Ovary (tissue), 9 donors: ENCODE data around the gene ZNF793. TPM values are rescaled to one million over a fixed set of nuclear protein-coding genes. Genes with fewer than 3 reads are reported as not detected.

Source experiments
- DNase-seq, 5 donors: peaks; one replicate each; pipeline ENCODE4 v3.0.0-alpha.2; 2019 to 2020
- H3K27ac ChIP-seq, 2 donors: fragments of 200-600 bp; one replicate each; pipeline versions ENCODE4 v1.5.1 to v1.8.0; 2019 to 2022
- H3K27me3 ChIP-seq: fragments of 200-600 bp; one replicate; pipeline ENCODE4 v1.8.0; 2022
- H3K36me3 ChIP-seq: fragments of 200-600 bp; sonication (generic); one replicate; pipeline ENCODE4 v1.5.1; 2019
- H3K4me1 ChIP-seq: one replicate; pipeline ENCODE4 v1.8.1; 2013; ENCODE audit warnings: mild to moderate bottlenecking, moderate library complexity; ENCODE audit not compliant: insufficient read depth
- H3K4me3 ChIP-seq: fragments of 200-600 bp; sonication (generic); one replicate; pipeline ENCODE4 v1.5.1; 2017
- H3K9me3 ChIP-seq, 2 donors: fragments of 200-600 bp in 1 of 2; sonication (generic) in 1 of 2; one replicate each; pipeline versions ENCODE4 v1.5.1 to v1.8.1; 2013 to 2019; ENCODE audit warnings: mild to moderate bottlenecking in 1 of 2, moderate library complexity in 1 of 2
- CTCF ChIP-seq, 3 donors: fragments of 450-650 bp in 2 of 3; fragments of 200-600 bp in 1 of 3; IDR thresholded peaks; one replicate each; pipeline versions ENCODE4 v1.5.1 to v1.8.0; 2016 to 2022; ENCODE audit warnings: antibody characterized with exemption in 3 of 3, mild to moderate bottlenecking in 1 of 3
- EP300 ChIP-seq: sonication (generic); formaldehyde crosslinking; IDR thresholded peaks from one replicate; pipeline ENCODE4 v1.6.1; 2017; ENCODE audit warnings: antibody characterized with exemption
- POLR2A ChIP-seq: fragments of 450-650 bp; IDR thresholded peaks from one replicate; pipeline ENCODE4 v1.6.1; 2017; ENCODE audit warnings: antibody characterized with exemption, mild to moderate bottlenecking, moderate library complexity
- WGBS, 3 donors: extraction: QIAGEN DNeasy Blood & Tissue Kit in 1 of 3; methylation state at CpG; one replicate each; pipeline versions ENCODE4 v1.1.5 to v1.1.7; 2013 to 2017; 5-methylcytosine and 5-hydroxymethylcytosine counted together
- intact Hi-C, 4 donors: fragments of 100-400 bp; cut with DNase I; formaldehyde crosslinking; loops; one replicate each; pipeline versions ENCODE4 v1.11.0 to v1.15.1; 2022 to 2023
- polyA plus RNA-seq, 2 donors: library from polyadenylated mRNA; stranded (reverse); fragments of 200-250 nt in 1 of 2; fragments of 350-450 nt in 1 of 2; fragmentation: Illumina TruSeq in 1 of 2; extraction: RNeasy Lipid Tissue Mini Kit (QIAGEN cat#74804) in 1 of 2; gene quantifications; one replicate each; pipeline ENCODE4 v1.2.3, GENCODE V29; 2013 to 2014
- total RNA-seq, 7 donors: library from RNA; depleted of rRNA in 2 of 7; stranded (reverse); fragments of >200 nt in 2 of 7; fragmentation: NEBNext Ultra II Directional in 3 of 7; extraction: Animal tissue kit (Norgen Biotek cat#: 25700) in 3 of 7; gene quantifications; one replicate each; pipeline versions ENCODE4 v1.1.0 to v1.2.4, GENCODE V29; 2016 to 2023
- donor health status: DM: no; HTN: no; CAD: no; lungs with moderate emphysema.
- donor health status: DM: no; HTN: no; CAD: no.
- donor health status: Bipolar disorder and iron deficiency.
- donor health status: DM: yes; HTN: yes; CAD: no.
- donor health status: DM: no; HTN: no; CAD: no.
- donor health status: DM: yes; HTN: yes; CAD: no.

The ZNF793 gene
- total and polyA plus RNA-seq, 9 donors, result 5.0 to 18.2 (median 9.8) TPM

- intact Hi-C loops, result no loop called here
- H3K27me3 ChIP-seq, result no peaks in the 10 kb centered on the region
- WGBS, 3 donors, result 94 to 97% (median 96%) methylated on average over 8 of the region's 8 CpGs
- H3K4me3 ChIP-seq, result no peak overlapping the region
- no peak overlapping the region for H3K27ac ChIP-seq
- H3K9me3 ChIP-seq, result peaks cover 39 to 52% of the 10 kb centered on the region in 2 donors
- peaks cover 8% of the 10 kb centered on the region for H3K36me3 ChIP-seq
- TF ChIP-seq CTCF (IDR thresholded peaks at IDR 0.05), result no peak
- no peak for TF ChIP-seq EP300
- no peak for DNase-seq
- no peaks in the 10 kb centered on the region for H3K4me1 ChIP-seq
These were observed 22.2 kb upstream of the ZNF793 start for GRCh38 chr19:37484406-37485168.

- TF ChIP-seq POLR2A (no peak), EP300 (no peak), CTCF (IDR thresholded peaks at IDR 0.05) (no peak)
- intact Hi-C loops, result no loop called here
- no peak overlapping the region for H3K27ac ChIP-seq
- H3K4me3 ChIP-seq, result no peak overlapping the region
- no peaks in the 10 kb centered on the region for H3K4me1 ChIP-seq
- 67 to 79% (median 72%) methylated on average over 3 of the region's 3 CpGs for WGBS, 3 donors
- peaks cover 0 to 14% of the 10 kb centered on the region in 2 donors for H3K9me3 ChIP-seq
- H3K36me3 ChIP-seq, result no peaks in the 10 kb centered on the region
- no peak for DNase-seq
- no peaks in the 10 kb centered on the region for H3K27me3 ChIP-seq
These were observed 14.5 kb upstream of the ZNF793 start for GRCh38 chr19:37492213-37492612.

GRCh38 chr19:37505958-37506386 lies 767 bp upstream of the ZNF793 start:
- H3K36me3 ChIP-seq, result no peaks in the 10 kb centered on the region
- peak overlapping the region; percentile 82 to 92 for H3K27ac ChIP-seq
- TF ChIP-seq CTCF (IDR thresholded peaks at IDR 0.05), result no peak
- TF ChIP-seq EP300, result no peak
- no peak for TF ChIP-seq POLR2A
- peaks cover 7% of the 10 kb centered on the region for H3K4me1 ChIP-seq
- H3K27me3 ChIP-seq, result no peaks in the 10 kb centered on the region
- DNase-seq, result peak in 1 of 5 donors; percentile 17
- H3K9me3 ChIP-seq, result no peaks in the 10 kb centered on the region
- 2% methylated on average over 12 of the region's 12 CpGs for WGBS, 3 donors
- peak overlapping the region; percentile 74 for H3K4me3 ChIP-seq
- intact Hi-C loops, result no loop called here

- intact Hi-C loops, result no loop called here
These were observed 377 bp downstream of the ZNF793 start for GRCh38 chr19:37507167-37507464.

More at GRCh38 chr19:37507167-37507464, 377 bp downstream of the ZNF793 start:
- WGBS, 3 donors, result 1% methylated on average over 9 of the region's 9 CpGs
- no peak for DNase-seq
- no peaks in the 10 kb centered on the region for H3K27me3 ChIP-seq
- peak overlapping the region; percentile 74 for H3K4me3 ChIP-seq
- peak overlapping the region; percentile 82 to 92 for H3K27ac ChIP-seq
- no peaks in the 10 kb centered on the region for H3K36me3 ChIP-seq
- no peaks in the 10 kb centered on the region for H3K9me3 ChIP-seq
- no peak for TF ChIP-seq CTCF (IDR thresholded peaks at IDR 0.05)
- no peak for TF ChIP-seq EP300
- no peak for TF ChIP-seq POLR2A
- H3K4me1 ChIP-seq, result peaks cover 7% of the 10 kb centered on the region
